ENCODE measurements around the gene COX14.

Gene COX14

GRCh38 chr12:50085615-50086072, 26.4 kb upstream of the COX14 start:
- FAIRE-seq: no peak

- no peak for FAIRE-seq
Observed at GRCh38 chr12:50086148-50086547, 25.9 kb upstream of the COX14 start.

GRCh38 chr12:50087151-50087550, 24.9 kb upstream of the COX14 start:
- no peak for FAIRE-seq

- no peak for FAIRE-seq
Observed at GRCh38 chr12:50087995-50088394, 24.0 kb upstream of the COX14 start.

GRCh38 chr12:50088577-50089335, 23.3 kb upstream of the COX14 start:
- no peak for FAIRE-seq

GRCh38 chr12:50089730-50090129, 22.3 kb upstream of the COX14 start:
- no peak for FAIRE-seq

GRCh38 chr12:50090391-50090790, 21.6 kb upstream of the COX14 start:
- FAIRE-seq: no peak

GRCh38 chr12:50097952-50098351, 14.1 kb upstream of the COX14 start:
- FAIRE-seq: no peak

GRCh38 chr12:50099302-50100008, 12.6 kb upstream of the COX14 start:
- FAIRE-seq: no peak

- no peak for FAIRE-seq
Observed at GRCh38 chr12:50100561-50100960, 11.5 kb upstream of the COX14 start.

GRCh38 chr12:50101663-50102062, 10.4 kb upstream of the COX14 start:
- FAIRE-seq: no peak

GRCh38 chr12:50102131-50102531, 9.9 kb upstream of the COX14 start:
- no peak for FAIRE-seq

- no peak for FAIRE-seq
Observed at GRCh38 chr12:50102646-50103309, 9.3 kb upstream of the COX14 start.

- no peak for FAIRE-seq
Observed at GRCh38 chr12:50103351-50103750, 8.7 kb upstream of the COX14 start.

GRCh38 chr12:50103767-50104321, 8.2 kb upstream of the COX14 start, which contains the start of gene GPD1:
Gene GPD1 (plus strand): TSS chr12:50104008. CDS start chr12:50104051, 43 bp downstream.
- no peak for FAIRE-seq

GRCh38 chr12:50104417-50105366, 7.3 kb upstream of the COX14 start:
- FAIRE-seq: no peak

- no peak for FAIRE-seq
Observed at GRCh38 chr12:50105913-50106450, 6.1 kb upstream of the COX14 start.

- FAIRE-seq: no peak
Observed at GRCh38 chr12:50106907-50107306, 5.1 kb upstream of the COX14 start.

- FAIRE-seq: no peak
Observed at GRCh38 chr12:50107416-50108268, 4.4 kb upstream of the COX14 start.

GRCh38 chr12:50109319-50109718, 2.7 kb upstream of the COX14 start:
- no peak for FAIRE-seq
